Measurements from ENCODE around the gene NFE2L3. TPM values are rescaled to one million over a fixed set of nuclear protein-coding genes. Genes with fewer than 3 reads are reported as not detected.

Gene NFE2L3
- total and polyA plus RNA-seq, 2 donors (not counting 1 experiment from before 2014, with no cell fraction given), result 1.4 to 1.6 TPM

- Mint-ChIP-seq H3K9me3 (ENCODE audit: insufficient read depth) (no peaks in the 10 kb centered on the region), H3K4me1 (peaks cover 72% of the 10 kb centered on the region), H3K27me3 (no peaks in the 10 kb centered on the region), H3K27ac (peak overlapping the region; percentile 57), H3K4me3 (peak overlapping the region; percentile 36)
- peaks cover 56 to 62% of the 10 kb centered on the region in 2 donors for H3K4me1 ChIP-seq (ENCODE audit: control insufficient read depth in 2 of 2, insufficient read depth in 2 of 2, low read length in 2 of 2)
- peaks cover 99% of the 10 kb centered on the region for H4K20me1 ChIP-seq (ENCODE audit: control insufficient read depth, insufficient read depth, low read length, poor library complexity, severe bottlenecking)
- H3K4me3 ChIP-seq (ENCODE audit: control extremely low read depth in 1 of 5, extremely low read depth in 1 of 5, insufficient read depth in 1 of 5, low read depth in 2 of 5, low read length in 4 of 5), result no peak overlapping the region
- ATAC-seq (ENCODE audit: low read depth) (no peak), DNase-seq (peak; percentile 22)
- CTCF ChIA-PET, result interaction anchor here (0.8 to 9.6 kb wide), 8 partner anchors 43 to 966 kb away, joined by 3 to 84 read pairs (median 5); partner anchors contain the start of gene NFE2L3
- POLR2A ChIA-PET, result interaction anchor here (0.6 to 0.9 kb wide), 6 partner anchors 40 to 956 kb away, joined by 3 to 12 read pairs (median 4); no protein-coding TSS in a partner anchor
- no peak overlapping the region for H3K9ac ChIP-seq (ENCODE audit: low read length)
- no peak overlapping the region for H3K27ac ChIP-seq (ENCODE audit: low read length in 2 of 2)
- 79% methylated on average over 3 of the region's 5 CpGs for WGBS (ENCODE audit: insufficient coverage)
- H3K79me2 ChIP-seq (ENCODE audit: control insufficient read depth, insufficient read depth, low read length), result peaks cover 93% of the 10 kb centered on the region
- intact Hi-C loops (cut with micrococcal nuclease), result loop anchor here (10.0 kb wide), 1 partner anchor 970 kb away; the partner anchor contains the start of gene HOXA9
- peak overlapping the region; percentile 30 for H3K4me2 ChIP-seq (replicated peaks; ENCODE audit: low read depth, low read length, poor library complexity, severe bottlenecking)
- no peaks in the 10 kb centered on the region for H3K9me3 ChIP-seq (ENCODE audit: control extremely low read depth in 1 of 3, control insufficient read depth in 2 of 3, insufficient read depth in 1 of 3, low read length in 2 of 3)
- no peaks in the 10 kb centered on the region for H3K27me3 ChIP-seq (replicated peaks in 1 of 4; ENCODE audit: control extremely low read depth in 1 of 4, control insufficient read depth in 3 of 4, insufficient read depth in 4 of 4, low read length in 3 of 4)
- H2AFZ ChIP-seq (ENCODE audit: insufficient read depth, low read depth, low read length, poor library complexity, severe bottlenecking), result no peak overlapping the region
- H3K36me3 ChIP-seq (replicated peaks in 1 of 2; ENCODE audit: control extremely low read depth in 1 of 2, control insufficient read depth in 1 of 2, extremely low read depth in 1 of 2, insufficient read depth in 2 of 2, low read length in 1 of 2), result peaks cover 3 to 87% of the 10 kb centered on the region in 2 experiments
- no peak for TF ChIP-seq EZH2 (IDR thresholded peaks at IDR 0.05; ENCODE audit: borderline replicate concordance, insufficient read depth, low read depth, low read length, poor library complexity, severe bottlenecking)
- no peak for TF ChIP-seq CTCF (IDR thresholded peaks at IDR 0.05)
Observed at GRCh38 chr7:26195182-26195581, 43.2 kb downstream of the NFE2L3 start.
